ENCODE results near the gene CETN2.

The CETN2 gene

GRCh38 chrX:152861116-152861515 lies 30.6 kb upstream of the CETN2 start:
- Histone ChIP-seq H4K20me1 (ENCODE audit: insufficient read depth, low read length) (no peaks in the 10 kb centered on the region), H3K27me3 (ENCODE audit: insufficient read depth, low read length, poor library complexity) (no peaks in the 10 kb centered on the region), H2AFZ (ENCODE audit: low read depth, low read length) (no peak overlapping the region), H3K9me3 (ENCODE audit: insufficient read depth, low read length, severe bottlenecking) (no peaks in the 10 kb centered on the region), H3K9ac (ENCODE audit: low read depth, low read length) (no peak overlapping the region), H3K4me2 (ENCODE audit: insufficient read depth, low read length) (no peak overlapping the region), H3K27ac (ENCODE audit: low read length) (no peak overlapping the region), H3K79me2 (ENCODE audit: insufficient read depth, low read length) (no peaks in the 10 kb centered on the region), H3K36me3 (ENCODE audit: insufficient read depth, low read length) (peaks cover 51% of the 10 kb centered on the region; the same call in 1 of the 2 replicates), H3K4me3 (ENCODE audit: low read depth in 1 of 2, low read length in 2 of 2) (no peak overlapping the region), H3K4me1 (ENCODE audit: insufficient read depth, low read length) (no peaks in the 10 kb centered on the region)
- ATAC-seq (ENCODE audit: insufficient read depth, low read depth), result no peak
- DNase-seq, result no peak
- TF ChIP-seq CTCF (IDR thresholded peaks at IDR 0.05; ENCODE audit: borderline replicate concordance, extremely low read depth, low read length, poor library complexity, severe bottlenecking), result no peak
- no peak for TF ChIP-seq EZH2 (IDR thresholded peaks at IDR 0.05; ENCODE audit: borderline replicate concordance, low read depth, low read length, severe bottlenecking)

DNA sequence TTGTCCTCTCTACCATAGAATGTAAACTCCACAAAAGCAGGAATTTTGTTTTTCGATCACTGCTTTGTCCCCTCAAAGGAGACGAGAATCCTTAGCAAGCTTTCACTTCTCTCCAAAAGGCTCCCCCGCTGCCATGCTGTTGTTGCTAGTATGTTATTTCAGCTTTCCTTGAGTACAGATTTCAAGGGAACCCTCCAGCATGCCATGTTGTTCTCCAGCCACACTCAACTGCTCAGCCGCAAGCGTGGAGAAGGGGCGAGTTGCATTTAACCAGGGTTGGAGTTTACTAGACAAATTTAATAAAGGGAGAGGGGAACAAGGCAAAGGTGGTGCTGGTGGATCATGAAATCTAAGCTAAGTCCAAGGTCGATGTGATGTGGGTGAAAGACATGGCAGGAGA lies 23.4 kb upstream of the CETN2 start:
- Histone ChIP-seq H3K4me1 (ENCODE audit: insufficient read depth, low read length) (no peaks in the 10 kb centered on the region), H3K36me3 (ENCODE audit: insufficient read depth, low read length) (peaks cover 49% of the 10 kb centered on the region), H3K9me3 (ENCODE audit: insufficient read depth, low read length, severe bottlenecking) (no peaks in the 10 kb centered on the region), H3K27me3 (ENCODE audit: insufficient read depth, low read length, poor library complexity) (no peaks in the 10 kb centered on the region), H3K27ac (ENCODE audit: low read length) (no peak overlapping the region), H3K4me2 (ENCODE audit: insufficient read depth, low read length) (no peak overlapping the region), H2AFZ (ENCODE audit: low read depth, low read length) (no peak overlapping the region), H3K9ac (ENCODE audit: low read depth, low read length) (no peak overlapping the region), H3K79me2 (ENCODE audit: insufficient read depth, low read length) (no peaks in the 10 kb centered on the region), H4K20me1 (ENCODE audit: insufficient read depth, low read length) (no peaks in the 10 kb centered on the region), H3K4me3 (ENCODE audit: low read depth in 1 of 2, low read length in 2 of 2) (no peak overlapping the region)
- DNase-seq (no peak), ATAC-seq (ENCODE audit: insufficient read depth, low read depth) (no peak)
- TF ChIP-seq CTCF (IDR thresholded peaks at IDR 0.05; ENCODE audit: borderline replicate concordance, extremely low read depth, low read length, poor library complexity, severe bottlenecking), result no peak
- no peak for TF ChIP-seq EZH2 (IDR thresholded peaks at IDR 0.05; ENCODE audit: borderline replicate concordance, low read depth, low read length, severe bottlenecking)

- Histone ChIP-seq H3K9me3 (ENCODE audit: insufficient read depth, low read length, severe bottlenecking) (no peaks in the 10 kb centered on the region), H3K4me3 (ENCODE audit: low read depth in 1 of 2, low read length in 2 of 2) (no peak overlapping the region), H3K4me2 (ENCODE audit: insufficient read depth, low read length) (no peak overlapping the region), H4K20me1 (ENCODE audit: insufficient read depth, low read length) (no peaks in the 10 kb centered on the region), H3K79me2 (ENCODE audit: insufficient read depth, low read length) (peaks cover 2% of the 10 kb centered on the region; the same call in 1 of the 2 replicates), H3K9ac (ENCODE audit: low read depth, low read length) (no peak overlapping the region), H3K36me3 (ENCODE audit: insufficient read depth, low read length) (peaks cover 54% of the 10 kb centered on the region), H2AFZ (ENCODE audit: low read depth, low read length) (no peak overlapping the region), H3K27me3 (ENCODE audit: insufficient read depth, low read length, poor library complexity) (no peaks in the 10 kb centered on the region), H3K4me1 (ENCODE audit: insufficient read depth, low read length) (no peaks in the 10 kb centered on the region), H3K27ac (ENCODE audit: low read length) (no peak overlapping the region)
- ATAC-seq (ENCODE audit: insufficient read depth, low read depth) (no peak), DNase-seq (no peak)
- no peak for TF ChIP-seq CTCF (IDR thresholded peaks at IDR 0.05; ENCODE audit: borderline replicate concordance, extremely low read depth, low read length, poor library complexity, severe bottlenecking)
- no peak for TF ChIP-seq EZH2 (IDR thresholded peaks at IDR 0.05; ENCODE audit: borderline replicate concordance, low read depth, low read length, severe bottlenecking)
These were observed 19.9 kb upstream of the CETN2 start for GRCh38 chrX:152850465-152850864.

GRCh38 chrX:152847281-152847680 lies 16.7 kb upstream of the CETN2 start:
- no peaks in the 10 kb centered on the region for H3K27me3 ChIP-seq (ENCODE audit: insufficient read depth, low read length, poor library complexity)
- peaks cover 3% of the 10 kb centered on the region; the same call in 1 of the 2 replicates for H4K20me1 ChIP-seq (ENCODE audit: insufficient read depth, low read length)
- no peak overlapping the region for H3K4me2 ChIP-seq (ENCODE audit: insufficient read depth, low read length)
- H3K79me2 ChIP-seq (ENCODE audit: insufficient read depth, low read length), result peaks cover 21% of the 10 kb centered on the region; the same call in 1 of the 2 replicates
- no peak overlapping the region for H3K27ac ChIP-seq (ENCODE audit: low read length)
- H3K36me3 ChIP-seq (ENCODE audit: insufficient read depth, low read length), result peaks cover 42% of the 10 kb centered on the region
- H3K4me3 ChIP-seq (ENCODE audit: low read depth in 1 of 2, low read length in 2 of 2), result no peak overlapping the region
- H3K4me1 ChIP-seq (ENCODE audit: insufficient read depth, low read length), result no peaks in the 10 kb centered on the region
- no peak overlapping the region for H3K9ac ChIP-seq (ENCODE audit: low read depth, low read length)
- H3K9me3 ChIP-seq (ENCODE audit: insufficient read depth, low read length, severe bottlenecking), result no peaks in the 10 kb centered on the region
- TF ChIP-seq CTCF (IDR thresholded peaks at IDR 0.05; ENCODE audit: borderline replicate concordance, extremely low read depth, low read length, poor library complexity, severe bottlenecking) (no peak), EZH2 (IDR thresholded peaks at IDR 0.05; ENCODE audit: borderline replicate concordance, low read depth, low read length, severe bottlenecking) (no peak)
- DNase-seq, result no peak
- H2AFZ ChIP-seq (ENCODE audit: low read depth, low read length), result no peak overlapping the region
- ATAC-seq (ENCODE audit: insufficient read depth, low read depth), result no peak
